Hepatocyte (in vitro differentiated cells): ENCODE measurements around the gene MAPKAP1. TPM values are rescaled to one million over a fixed set of nuclear protein-coding genes. Genes with fewer than 3 reads are reported as not detected.

ENCODE experiments used
- DNase-seq: peaks from one replicate; pipeline ENCODE4 v3.0.0-alpha.2; 2016; ENCODE audit warnings: low spot score
- H2AFZ ChIP-seq: fragments of 200-600 bp; sonication (generic); 2 replicates; pipeline ENCODE4 v1.6.0; 2016; ENCODE audit warnings: antibody characterized with exemption, mild to moderate bottlenecking
- H3K27ac ChIP-seq: fragments of 200-600 bp; sonication (generic); 2 replicates; pipeline ENCODE4 v1.5.1; 2016; ENCODE audit warnings: mild to moderate bottlenecking
- H3K27me3 ChIP-seq: fragments of 200-600 bp; sonication (generic); 2 replicates; pipeline ENCODE4 v1.6.1; 2016
- H3K36me3 ChIP-seq: fragments of 200-600 bp; sonication (generic); replicated peaks from 2 replicates; pipeline ENCODE4 v1.5.1; 2016; ENCODE audit warnings: low read depth; ENCODE audit not compliant: insufficient read depth
- H3K4me1 ChIP-seq: fragments of 200-600 bp; sonication (generic); 2 replicates; pipeline ENCODE4 v1.5.1; 2016; ENCODE audit warnings: mild to moderate bottlenecking, moderate library complexity; ENCODE audit not compliant: insufficient read depth
- H3K4me2 ChIP-seq: fragments of 200-600 bp; sonication (generic); 2 replicates; pipeline ENCODE4 v1.6.0; 2016
- H3K4me3 ChIP-seq: fragments of 200-600 bp; sonication (generic); 2 replicates; pipeline ENCODE4 v1.5.1; 2016; ENCODE audit warnings: mild to moderate bottlenecking
- H3K79me2 ChIP-seq: fragments of 200-600 bp; sonication (generic); 2 replicates; pipeline ENCODE4 v1.6.0; 2017; ENCODE audit warnings: mild to moderate bottlenecking
- H3K9me2 ChIP-seq: fragments of 200-600 bp; sonication (generic); replicated peaks from 2 replicates; pipeline ENCODE4 v1.6.0; 2017; ENCODE audit warnings: mild to moderate bottlenecking; ENCODE audit not compliant: insufficient read depth
- H3K9me3 ChIP-seq: fragments of 200-600 bp; sonication (generic); 2 replicates; pipeline ENCODE4 v1.5.1; 2016; ENCODE audit warnings: low read depth, mild to moderate bottlenecking
- H4K20me1 ChIP-seq: fragments of 200-600 bp; sonication (generic); 2 replicates; pipeline ENCODE4 v1.6.0; 2016; ENCODE audit warnings: mild to moderate bottlenecking; ENCODE audit not compliant: insufficient read depth, poor library complexity, severe bottlenecking
- EZH2 ChIP-seq: fragments of 200-600 bp; sonication (generic); IDR thresholded peaks from 2 replicates; pipeline ENCODE4 v1.6.1; 2016; ENCODE audit warnings: antibody characterized with exemption, mild to moderate bottlenecking, borderline replicate concordance
- EZH2phosphoT487 ChIP-seq: fragments of 200-600 bp; sonication (generic); IDR thresholded peaks from one replicate; pipeline ENCODE4 v1.6.1; 2018; ENCODE audit warnings: antibody characterized with exemption, mild to moderate bottlenecking, low read depth, moderate library complexity; ENCODE audit not compliant: unreplicated experiment, severe bottlenecking
- WGBS: methylation state at CpG from one replicate; pipeline ENCODE4 v1.1.6; 2016; ENCODE audit warnings: low lambda C conversion rate; ENCODE audit errors: missing lambda C conversion rate; 5-methylcytosine and 5-hydroxymethylcytosine counted together
- polyA plus RNA-seq: library from polyadenylated mRNA; unstranded; fragments of >200 nt; fragmentation: Nextera tagmentation; extraction: Ambion mirVana; gene quantifications from 2 replicates; pipeline ENCODE4 v1.2.1, GENCODE V29; 2016
- total RNA-seq: library from RNA; depleted of rRNA; stranded (reverse); fragments of >200 nt; gene quantifications from 2 replicates; pipeline ENCODE4 v1.2.3, GENCODE V29; 2014
- TF ChIP-seq, protein P1 (sequence below): fragments of 200-600 bp; sonication (generic); IDR thresholded peaks from 2 replicates; pipeline ENCODE4 v1.5.1; 2016; ENCODE audit warnings: antibody characterized with exemption, mild to moderate bottlenecking; ENCODE audit not compliant: poor library complexity

The MAPKAP1 gene
- total and polyA plus RNA-seq, 2 experiments from 2014 or later, result 74.5 to 79.4 TPM

DNA sequence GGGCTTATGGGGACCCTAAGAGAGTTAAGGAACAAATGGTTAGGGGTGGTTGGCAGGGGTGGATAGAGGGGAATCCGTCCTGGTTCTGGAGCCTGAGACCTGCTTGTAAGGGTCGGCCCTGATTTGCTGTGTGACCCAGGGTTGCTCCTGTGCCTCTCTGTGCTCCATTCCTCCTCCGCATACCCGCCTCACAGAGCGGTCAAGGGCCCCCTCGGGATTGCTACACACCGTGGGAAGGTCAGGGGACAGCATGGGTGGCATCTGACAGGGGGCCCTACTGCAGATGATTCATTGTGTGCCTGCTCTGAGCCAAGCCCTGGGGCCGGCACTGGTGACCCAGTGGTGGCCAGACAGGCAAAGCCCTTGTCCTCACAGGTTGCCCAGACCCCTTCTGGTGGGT lies 283.0 kb downstream of the MAPKAP1 start:
- Histone ChIP-seq H3K4me1 (no peaks in the 10 kb centered on the region), H3K27ac (no peak overlapping the region), H3K9me2 (no peaks in the 10 kb centered on the region), H4K20me1 (no peaks in the 10 kb centered on the region), H3K4me3 (no peak overlapping the region), H3K4me2 (no peak overlapping the region), H3K9me3 (no peaks in the 10 kb centered on the region), H2AFZ (no peak overlapping the region), H3K27me3 (no peaks in the 10 kb centered on the region), H3K36me3 (no peaks in the 10 kb centered on the region), H3K79me2 (no peaks in the 10 kb centered on the region)
- 90% methylated on average over 8 of the region's 8 CpGs for WGBS
- DNase-seq, result no peak
- TF ChIP-seq, protein P1, sequence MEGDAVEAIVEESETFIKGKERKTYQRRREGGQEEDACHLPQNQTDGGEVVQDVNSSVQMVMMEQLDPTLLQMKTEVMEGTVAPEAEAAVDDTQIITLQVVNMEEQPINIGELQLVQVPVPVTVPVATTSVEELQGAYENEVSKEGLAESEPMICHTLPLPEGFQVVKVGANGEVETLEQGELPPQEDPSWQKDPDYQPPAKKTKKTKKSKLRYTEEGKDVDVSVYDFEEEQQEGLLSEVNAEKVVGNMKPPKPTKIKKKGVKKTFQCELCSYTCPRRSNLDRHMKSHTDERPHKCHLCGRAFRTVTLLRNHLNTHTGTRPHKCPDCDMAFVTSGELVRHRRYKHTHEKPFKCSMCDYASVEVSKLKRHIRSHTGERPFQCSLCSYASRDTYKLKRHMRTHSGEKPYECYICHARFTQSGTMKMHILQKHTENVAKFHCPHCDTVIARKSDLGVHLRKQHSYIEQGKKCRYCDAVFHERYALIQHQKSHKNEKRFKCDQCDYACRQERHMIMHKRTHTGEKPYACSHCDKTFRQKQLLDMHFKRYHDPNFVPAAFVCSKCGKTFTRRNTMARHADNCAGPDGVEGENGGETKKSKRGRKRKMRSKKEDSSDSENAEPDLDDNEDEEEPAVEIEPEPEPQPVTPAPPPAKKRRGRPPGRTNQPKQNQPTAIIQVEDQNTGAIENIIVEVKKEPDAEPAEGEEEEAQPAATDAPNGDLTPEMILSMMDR, result no peak
- TF ChIP-seq EZH2 (no peak), EZH2phosphoT487 (no peak)

DNA sequence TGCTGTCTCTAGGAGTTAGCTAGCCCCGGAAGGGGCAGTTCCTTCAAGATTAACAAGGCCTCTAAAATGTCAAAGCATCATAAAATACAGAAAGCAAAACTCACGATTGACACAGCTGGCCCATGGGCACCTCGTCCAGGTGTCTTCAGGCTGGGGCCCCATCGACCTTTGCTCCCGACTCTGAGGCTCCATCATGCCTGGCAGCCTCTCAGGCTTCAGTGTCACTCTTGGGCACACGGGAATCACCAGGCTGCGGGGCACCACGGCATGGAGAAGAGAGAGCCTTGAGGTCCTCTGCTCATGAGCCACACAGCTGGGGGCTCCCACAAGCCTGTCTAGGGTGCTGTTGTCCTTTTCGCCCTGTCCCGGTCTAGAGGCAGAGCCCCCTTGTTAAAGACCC lies 284.2 kb downstream of the MAPKAP1 start:
- no peak for DNase-seq
- Histone ChIP-seq H3K79me2 (no peaks in the 10 kb centered on the region), H2AFZ (no peak overlapping the region), H3K4me1 (no peaks in the 10 kb centered on the region), H3K9me3 (no peaks in the 10 kb centered on the region), H3K27me3 (no peaks in the 10 kb centered on the region), H3K9me2 (no peaks in the 10 kb centered on the region), H3K4me3 (no peak overlapping the region), H3K36me3 (no peaks in the 10 kb centered on the region), H4K20me1 (no peaks in the 10 kb centered on the region), H3K4me2 (no peak overlapping the region), H3K27ac (no peak overlapping the region)
- TF ChIP-seq EZH2phosphoT487, result no peak
- TF ChIP-seq EZH2, result no peak
- TF ChIP-seq, protein P1, result no peak
- 89% methylated on average over 10 of the region's 10 CpGs for WGBS

DNA sequence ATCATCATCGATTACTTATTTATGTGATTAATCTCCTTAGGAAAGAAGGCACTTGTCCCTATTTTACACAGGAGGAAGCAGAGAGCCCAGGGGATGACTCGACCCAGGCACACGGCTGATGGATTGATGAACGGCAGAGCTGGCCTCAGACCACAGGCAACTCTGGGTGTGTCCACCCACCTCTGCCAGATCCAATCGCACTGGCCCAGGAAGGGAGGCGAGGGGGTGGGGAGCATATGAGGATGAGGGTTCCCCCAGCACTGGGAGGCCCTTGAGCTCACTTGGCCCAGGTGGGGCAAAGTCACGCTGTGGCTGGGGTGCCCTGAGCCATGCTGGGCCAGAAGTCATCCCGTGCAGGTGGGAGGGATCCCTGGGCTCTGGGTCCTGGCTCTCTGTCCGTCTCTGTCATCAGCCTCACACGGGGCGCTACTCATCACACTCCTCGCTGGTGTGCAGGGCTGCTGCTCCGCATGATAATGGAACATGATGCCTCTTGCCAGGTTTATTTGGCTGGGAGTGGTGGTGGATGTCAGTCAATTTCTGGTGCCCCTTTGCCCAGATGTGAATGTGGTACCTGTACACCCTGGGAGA lies 285.3 kb downstream of the MAPKAP1 start:
- WGBS, result 89% methylated on average over 13 of the region's 13 CpGs
- H3K36me3 ChIP-seq, result no peaks in the 10 kb centered on the region
- no peak overlapping the region for H3K4me2 ChIP-seq
- TF ChIP-seq EZH2phosphoT487 (no peak), EZH2 (no peak)
- TF ChIP-seq, protein P1, result no peak
- DNase-seq, result no peak
- H3K4me3 ChIP-seq, result no peak overlapping the region
- no peaks in the 10 kb centered on the region for H3K9me2 ChIP-seq
- no peaks in the 10 kb centered on the region for H4K20me1 ChIP-seq
- no peak overlapping the region for H3K27ac ChIP-seq
- no peaks in the 10 kb centered on the region for H3K9me3 ChIP-seq
- no peak overlapping the region for H2AFZ ChIP-seq
- H3K4me1 ChIP-seq, result no peaks in the 10 kb centered on the region
- H3K27me3 ChIP-seq, result no peaks in the 10 kb centered on the region
- H3K79me2 ChIP-seq, result no peaks in the 10 kb centered on the region

DNA sequence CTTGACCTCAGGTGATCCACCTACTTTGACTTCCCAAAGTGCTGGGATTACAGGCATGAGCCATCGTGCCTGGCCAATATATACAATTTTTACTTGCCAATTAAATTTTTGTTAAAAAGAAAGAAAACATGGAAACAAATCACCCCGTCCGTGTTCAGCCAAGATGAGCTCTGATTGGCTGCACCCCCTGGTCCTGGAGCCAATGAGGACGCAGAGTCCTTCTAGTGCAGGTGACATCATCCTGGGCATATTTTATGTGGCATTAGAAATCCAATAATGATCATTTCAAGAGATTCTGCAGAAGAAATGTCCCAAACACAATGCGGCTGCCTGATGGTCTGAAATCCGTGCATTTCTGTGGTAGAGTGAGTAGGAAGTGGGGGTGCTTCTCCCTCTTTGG lies 285.8 kb downstream of the MAPKAP1 start:
- no peaks in the 10 kb centered on the region for H4K20me1 ChIP-seq
- no peak for DNase-seq
- no peaks in the 10 kb centered on the region for H3K9me2 ChIP-seq
- no peaks in the 10 kb centered on the region for H3K4me1 ChIP-seq
- no peak overlapping the region for H2AFZ ChIP-seq
- H3K4me2 ChIP-seq, result no peak overlapping the region
- no peaks in the 10 kb centered on the region for H3K36me3 ChIP-seq
- no peaks in the 10 kb centered on the region for H3K9me3 ChIP-seq
- no peaks in the 10 kb centered on the region for H3K27me3 ChIP-seq
- no peaks in the 10 kb centered on the region for H3K79me2 ChIP-seq
- H3K27ac ChIP-seq, result no peak overlapping the region
- TF ChIP-seq EZH2 (no peak), EZH2phosphoT487 (no peak)
- TF ChIP-seq, protein P1, result no peak
- no peak overlapping the region for H3K4me3 ChIP-seq
- WGBS, result 94% methylated on average over 6 of the region's 6 CpGs
